AG09309 (cell line): ENCODE results near the gene DLG2.

Experiments
- DNase-seq: peaks from one replicate; pipeline ENCODE4 v3.0.0-alpha.2; 2010; ENCODE audit warnings: low read depth
- H3K4me3 ChIP-seq: 2 replicates; pipeline ENCODE4 v1.5.1; 2011; ENCODE audit warnings: mild to moderate bottlenecking, low read depth, low read length, moderate library complexity; ENCODE audit not compliant: control insufficient read depth
- CTCF ChIP-seq: IDR thresholded peaks from 2 replicates; pipeline ENCODE4 v1.5.1; 2011; ENCODE audit warnings: mild to moderate bottlenecking, low read depth, low read length, inconsistent platforms; ENCODE audit not compliant: insufficient read depth, control insufficient read depth; ENCODE audit errors: missing control alignments

DLG2 gene

GRCh38 chr11:84497981-84498411 lies 1129.1 kb downstream of the DLG2 start:
- DNase-seq, result peak; percentile 81
- no peak overlapping the region for H3K4me3 ChIP-seq
- no peak for TF ChIP-seq CTCF

GRCh38 chr11:84497181-84497580 lies 1130.0 kb downstream of the DLG2 start:
- H3K4me3 ChIP-seq, result no peak overlapping the region
- no peak for TF ChIP-seq CTCF
- DNase-seq, result no peak

- no peak overlapping the region for H3K4me3 ChIP-seq
- no peak for TF ChIP-seq CTCF
- DNase-seq, result no peak
These were observed 1131.0 kb downstream of the DLG2 start for GRCh38 chr11:84496122-84496521.

- TF ChIP-seq CTCF, result no peak
- no peak overlapping the region for H3K4me3 ChIP-seq
- DNase-seq, result no peak
These were observed 1147.0 kb downstream of the DLG2 start for GRCh38 chr11:84480131-84480530.

GRCh38 chr11:84476581-84476980 lies 1150.6 kb downstream of the DLG2 start:
- no peak for DNase-seq
- no peak overlapping the region for H3K4me3 ChIP-seq
- no peak for TF ChIP-seq CTCF

- DNase-seq, result no peak
- H3K4me3 ChIP-seq, result no peak overlapping the region
These were observed 1155.6 kb downstream of the DLG2 start for GRCh38 chr11:84471501-84471900.

More at GRCh38 chr11:84471501-84471900, 1155.6 kb downstream of the DLG2 start:
- TF ChIP-seq CTCF, result no peak
